ENCODE results near the gene ZNF25. TPM values are rescaled to one million over a fixed set of nuclear protein-coding genes. Genes with fewer than 3 reads are reported as not detected.
"Not testable (repeated sequence)": the region's sequence is repeated elsewhere in the genome, so short reads cannot be mapped to it uniquely, and the experiment has no call there.

Gene ZNF25
- total RNA-seq, result 8.7 and 11.3 TPM in 2 replicates

DNA sequence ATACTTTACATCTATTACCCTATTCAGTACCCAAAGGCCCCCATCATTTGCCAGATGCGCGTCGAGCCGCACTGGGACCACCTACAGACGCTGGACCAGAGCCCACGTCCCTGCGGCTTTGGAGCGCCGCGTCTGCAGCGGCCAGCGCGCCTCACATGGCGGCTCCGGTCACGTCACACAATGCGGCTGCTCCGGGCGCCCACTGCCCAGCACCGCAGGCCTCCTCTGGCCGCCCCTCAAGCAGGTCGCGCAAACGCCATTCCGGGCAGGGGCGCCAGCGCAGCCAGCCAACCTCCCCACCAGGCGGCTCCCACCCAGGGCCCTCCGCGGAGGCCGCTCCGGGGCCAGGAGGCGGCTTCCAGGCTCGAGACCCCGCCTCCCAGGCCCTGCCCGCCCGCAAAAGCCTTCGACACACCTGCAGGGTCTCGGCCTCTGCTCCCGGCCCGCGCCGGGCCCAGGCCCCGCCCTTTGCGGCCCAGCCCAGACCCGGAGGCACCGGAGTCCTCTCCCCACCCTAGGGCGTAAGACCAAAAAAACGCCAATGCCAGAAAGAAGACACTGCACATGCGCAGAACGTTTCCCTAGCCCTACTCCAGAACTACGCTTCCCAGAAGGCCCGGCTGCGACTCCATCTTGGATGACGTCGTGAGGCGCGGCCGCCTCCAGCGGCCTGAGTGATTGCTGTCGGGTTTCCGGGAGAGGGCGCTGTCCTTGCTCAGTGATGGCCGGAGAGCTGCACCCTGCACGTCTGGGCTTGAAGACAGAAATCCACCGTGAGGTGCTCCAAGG is at the start of gene ZNF25:
Gene ZNF25, minus strand, starts transcription at position 557 of the 789 bp plus-strand sequence. CDS start 4,925 bp downstream, outside the sequence.
- peak; percentile 97 for DNase-seq (ENCODE audit: low read depth)

DNA sequence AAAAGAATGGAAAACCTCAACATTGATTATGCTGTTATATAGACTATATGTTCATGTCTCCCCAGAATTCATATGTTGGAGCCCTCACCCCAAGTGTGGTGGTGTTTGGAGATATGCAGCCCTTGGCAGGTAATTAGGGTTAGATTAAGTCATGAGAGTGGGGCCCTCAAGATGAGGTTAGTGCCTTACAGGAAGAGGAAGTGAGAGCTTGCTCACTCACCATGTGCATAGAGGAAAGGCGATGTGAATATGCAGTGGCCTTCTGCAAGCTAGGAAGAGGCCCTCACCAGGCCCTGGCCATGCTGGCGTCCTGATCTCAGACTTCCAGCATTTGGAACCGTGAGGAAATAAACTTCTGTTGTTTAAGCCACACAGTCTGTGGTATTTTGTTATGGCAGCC is 48.8 kb upstream of the ZNF25 start:
- DNase-seq (ENCODE audit: low read depth), result no peak

DNA sequence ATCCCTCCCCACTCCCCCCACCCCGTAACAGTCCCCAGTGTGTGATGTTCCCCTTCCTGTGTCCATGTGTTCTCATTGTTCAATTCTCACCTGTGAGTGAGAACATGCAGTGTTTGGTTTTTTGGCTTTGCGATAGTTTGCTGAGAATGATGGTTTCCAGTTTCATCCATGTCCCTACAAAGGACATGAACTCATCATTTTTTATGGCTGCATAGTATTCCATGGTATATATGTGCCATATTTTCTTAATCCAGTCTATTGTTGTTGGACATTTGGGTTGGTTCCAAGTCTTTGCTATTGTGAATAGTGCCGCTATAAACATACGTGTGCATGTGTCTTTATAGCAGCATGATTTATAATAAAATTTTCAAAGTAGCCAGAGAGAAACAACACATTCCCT is 42.7 kb upstream of the ZNF25 start:
- not testable (repeated sequence) for DNase-seq (ENCODE audit: low read depth)

DNA sequence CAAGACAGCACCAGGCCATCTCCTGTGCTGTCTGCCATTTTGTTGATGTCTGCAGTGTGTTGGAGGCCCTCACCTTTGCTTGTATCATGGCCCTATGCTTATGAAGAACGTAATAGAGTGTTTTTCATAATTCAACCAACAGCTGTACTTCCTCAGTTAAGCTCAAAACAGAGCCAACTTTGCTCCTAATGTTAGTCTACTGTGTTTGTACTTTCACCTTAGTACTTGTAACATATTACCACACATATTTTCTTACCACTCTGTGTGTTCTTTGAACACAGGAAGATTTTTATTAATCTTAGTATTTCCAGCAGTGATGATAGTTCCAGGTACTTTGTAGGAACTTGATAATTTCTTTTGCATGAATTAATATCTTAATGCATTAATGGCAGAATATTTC is 39.9 kb upstream of the ZNF25 start:
- DNase-seq (ENCODE audit: low read depth), result no peak

DNA sequence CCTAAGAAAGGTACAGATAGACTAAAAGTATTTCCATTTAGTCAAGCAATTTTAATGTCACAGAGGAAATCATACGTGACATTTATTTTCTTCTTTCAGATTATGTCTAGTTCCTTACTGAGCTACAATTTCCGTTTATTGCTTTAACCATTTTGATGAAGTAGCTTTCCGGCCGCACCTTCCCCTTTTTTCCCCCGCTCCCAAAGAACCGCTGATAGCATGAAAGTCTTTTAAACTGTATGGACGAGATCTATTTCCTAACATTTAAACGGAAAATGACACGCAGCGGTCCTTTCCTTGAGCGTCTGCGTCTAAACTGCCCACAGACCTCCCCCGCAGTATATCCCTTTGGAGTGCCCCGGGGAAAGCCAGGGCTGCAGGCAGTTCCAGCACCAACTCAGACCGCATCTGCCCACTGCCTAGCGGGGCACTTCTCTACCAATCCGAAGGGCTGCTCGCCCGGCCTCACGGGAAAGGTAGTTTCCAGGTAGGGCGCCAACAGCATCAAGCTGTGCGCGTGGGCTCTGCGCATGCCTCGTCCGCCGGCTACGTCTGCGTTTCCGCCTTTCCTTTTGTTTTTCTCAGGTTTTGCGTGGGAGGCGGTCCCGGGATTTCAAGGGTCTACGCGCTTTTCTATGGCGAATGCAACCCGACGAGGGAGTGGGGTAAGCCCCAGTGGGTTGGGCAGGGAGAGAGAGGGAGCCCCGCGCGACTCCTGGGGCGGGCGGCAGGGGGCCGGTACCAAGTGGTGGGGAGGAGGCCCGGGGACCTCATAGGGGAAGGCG is 33.9 kb upstream of the ZNF25 start, which contains the start of gene ZNF33A:
Gene ZNF33A, plus strand, starts transcription at position 557 of the 785 bp plus-strand sequence. CDS start 1,667 bp downstream, outside the sequence.
- peak; percentile 92 for DNase-seq (ENCODE audit: low read depth)

DNA sequence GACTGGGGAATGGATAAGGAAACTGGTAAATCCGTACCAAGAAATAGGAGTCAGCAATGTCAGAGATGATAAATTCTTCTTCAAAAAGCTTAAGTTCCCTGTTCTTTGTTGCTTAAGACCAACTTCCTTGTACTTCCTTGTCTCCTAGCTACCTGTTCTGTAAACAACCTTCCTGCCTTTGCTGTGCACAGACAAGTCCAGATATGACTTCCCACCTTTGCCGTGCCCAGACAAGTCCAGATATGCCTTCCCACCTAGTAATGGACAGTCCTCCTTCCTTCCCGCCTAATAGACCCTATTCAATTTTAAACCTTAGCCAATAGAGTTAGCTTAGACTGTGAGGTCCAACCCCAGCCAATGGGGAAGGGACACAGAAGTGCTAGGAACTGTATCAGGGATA is 31.5 kb upstream of the ZNF25 start:
- DNase-seq (ENCODE audit: low read depth), result no peak

DNA sequence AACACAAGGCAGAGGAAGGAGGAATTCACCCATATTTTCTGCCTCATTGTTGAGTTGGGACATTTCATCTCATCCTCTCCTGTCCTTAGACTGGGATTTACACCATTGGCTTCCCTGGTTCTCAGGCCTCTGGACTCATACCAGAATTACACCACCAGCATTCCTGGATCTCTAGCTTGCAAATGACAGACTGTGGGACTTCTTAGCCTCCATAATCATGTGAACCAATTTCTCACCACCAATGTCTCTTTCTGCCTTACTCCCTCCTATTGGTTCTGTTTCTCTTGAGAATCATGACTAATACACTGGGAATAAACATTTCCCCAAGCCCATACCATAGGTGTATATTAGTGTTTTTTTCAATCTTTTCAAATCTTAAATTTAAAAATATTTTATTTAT is 31.1 kb upstream of the ZNF25 start:
- no peak for DNase-seq (ENCODE audit: low read depth)

DNA sequence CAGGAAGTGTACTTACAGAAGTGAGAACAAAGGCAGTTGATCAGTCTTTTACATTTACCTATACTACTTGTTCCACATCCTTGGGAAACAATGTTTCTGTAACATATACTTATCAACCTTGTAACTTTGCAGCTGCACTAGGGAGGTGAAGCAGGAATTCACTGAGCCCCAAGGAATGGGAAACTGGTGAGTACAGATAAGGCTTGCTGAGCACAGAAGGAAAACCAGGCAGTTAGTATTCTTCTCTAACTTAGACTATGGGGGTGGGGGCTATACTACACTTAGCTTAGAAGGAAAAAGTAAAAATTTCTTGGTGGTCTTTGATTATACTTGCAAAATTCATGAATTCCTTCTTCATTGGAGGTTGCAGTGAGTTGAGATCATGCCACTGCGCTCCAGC is 27.1 kb upstream of the ZNF25 start:
- DNase-seq (ENCODE audit: low read depth), result no peak

DNA sequence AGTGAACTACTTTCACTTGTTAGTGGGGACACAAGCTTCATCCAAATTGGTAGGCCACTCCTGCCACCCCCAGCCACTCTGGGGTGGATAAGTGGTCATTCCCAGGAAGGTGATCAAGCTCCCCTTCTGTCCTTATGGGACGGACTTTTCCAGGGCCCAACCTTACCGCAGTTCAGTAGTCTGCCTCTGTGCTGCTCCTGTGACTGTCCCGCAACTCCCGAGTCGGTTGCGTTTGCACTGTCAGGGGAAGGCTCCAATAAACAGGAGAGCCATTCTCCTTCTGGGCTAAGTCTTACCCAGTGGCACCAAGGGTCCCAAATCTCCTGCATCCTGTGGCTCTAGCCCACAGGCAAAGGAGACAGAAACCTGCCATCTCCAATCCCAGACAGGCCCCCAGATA is 26.6 kb upstream of the ZNF25 start:
- no peak for DNase-seq (ENCODE audit: low read depth)

DNA sequence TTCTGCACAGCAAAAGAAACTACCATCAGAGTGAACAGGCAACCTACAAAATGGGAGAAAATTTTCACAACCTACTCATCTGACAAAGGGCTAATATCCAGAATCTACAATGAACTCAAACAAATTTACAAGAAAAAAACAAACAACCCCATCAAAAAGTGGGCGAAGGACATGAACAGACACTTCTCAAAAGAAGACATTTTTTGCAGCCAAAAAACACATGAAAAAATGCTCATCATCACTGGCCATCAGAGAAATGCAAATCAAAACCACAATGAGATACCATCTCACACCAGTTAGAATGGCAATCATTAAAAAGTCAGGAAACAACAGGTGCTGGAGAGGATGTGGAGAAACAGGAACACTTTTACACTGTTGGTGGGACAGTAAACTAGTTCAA is 24.0 kb upstream of the ZNF25 start:
- DNase-seq (ENCODE audit: low read depth), result not testable (repeated sequence)

DNA sequence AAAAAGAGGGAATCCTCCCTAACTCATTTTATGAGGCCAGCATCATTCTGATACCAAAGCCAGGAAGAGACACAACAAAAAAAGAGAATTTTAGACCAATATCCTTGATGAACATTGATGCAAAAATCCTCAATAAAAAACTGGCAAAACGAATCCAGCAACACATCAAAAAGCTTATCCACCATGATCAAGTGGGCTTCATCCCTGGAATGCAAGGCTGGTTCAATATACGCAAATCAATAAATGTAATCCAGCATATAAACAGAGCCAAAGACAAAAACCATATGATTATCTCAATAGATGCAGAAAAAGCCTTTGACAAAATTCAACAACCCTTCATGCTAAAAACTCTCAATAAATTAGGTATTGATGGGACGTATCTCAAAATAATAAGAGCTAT is 22.5 kb upstream of the ZNF25 start:
- not testable (repeated sequence) for DNase-seq (ENCODE audit: low read depth)

DNA sequence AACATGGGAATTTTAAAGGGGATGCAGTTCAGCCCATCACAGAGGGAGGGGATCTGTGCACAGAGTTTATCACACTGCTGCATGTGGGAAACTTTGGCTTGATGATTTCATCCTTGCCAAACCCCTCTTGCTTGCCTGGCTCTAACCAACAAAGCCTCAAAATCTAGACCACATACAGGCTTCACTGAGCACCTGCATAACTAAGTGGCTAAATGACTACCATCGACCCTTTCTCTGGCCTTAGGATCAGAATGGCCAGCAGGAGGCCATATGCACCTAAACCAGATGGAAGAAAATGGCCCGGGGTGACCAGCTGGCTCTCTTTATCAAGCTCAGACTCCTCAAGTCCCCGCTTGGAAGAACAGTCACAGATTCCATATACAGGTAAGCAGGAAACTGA is 15.6 kb upstream of the ZNF25 start:
- DNase-seq (ENCODE audit: low read depth), result peak; percentile 13

DNA sequence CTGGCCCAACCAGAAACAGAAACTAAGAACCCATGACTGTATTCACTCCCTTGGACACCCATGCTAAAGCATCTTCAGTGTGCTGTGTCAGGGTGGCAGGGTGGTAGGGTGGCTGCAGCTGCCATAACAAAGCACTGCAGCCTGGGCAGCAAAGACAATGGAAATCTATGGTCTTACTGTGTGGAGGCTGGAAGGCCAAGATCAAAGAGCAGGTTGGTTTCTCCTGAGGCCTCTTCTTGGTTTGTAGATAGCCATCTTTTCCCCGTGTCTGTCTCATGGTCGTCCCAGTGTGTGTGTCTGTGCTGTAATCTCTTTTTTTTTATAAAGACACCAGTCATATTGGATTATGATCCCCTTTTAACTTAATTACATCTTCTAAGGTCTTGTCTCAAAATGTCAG is 15.2 kb upstream of the ZNF25 start:
- DNase-seq (ENCODE audit: low read depth), result no peak

DNA sequence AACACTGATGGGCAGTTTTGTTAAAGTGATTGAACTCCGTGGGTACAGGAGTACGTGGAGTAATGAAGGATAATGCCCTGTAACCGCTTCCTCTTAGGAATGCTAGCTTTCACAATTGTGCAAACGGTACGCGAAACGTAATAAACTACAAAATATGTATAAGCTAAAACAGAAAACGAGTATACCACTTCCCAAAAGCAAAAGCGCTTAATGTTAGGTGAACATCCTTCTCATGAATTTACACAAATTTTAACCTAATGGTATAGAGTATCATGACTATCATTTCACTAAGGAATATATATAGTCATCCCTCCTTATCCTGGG is 395 bp upstream of the ZNF25 start:
- no peak for DNase-seq (ENCODE audit: low read depth)

DNA sequence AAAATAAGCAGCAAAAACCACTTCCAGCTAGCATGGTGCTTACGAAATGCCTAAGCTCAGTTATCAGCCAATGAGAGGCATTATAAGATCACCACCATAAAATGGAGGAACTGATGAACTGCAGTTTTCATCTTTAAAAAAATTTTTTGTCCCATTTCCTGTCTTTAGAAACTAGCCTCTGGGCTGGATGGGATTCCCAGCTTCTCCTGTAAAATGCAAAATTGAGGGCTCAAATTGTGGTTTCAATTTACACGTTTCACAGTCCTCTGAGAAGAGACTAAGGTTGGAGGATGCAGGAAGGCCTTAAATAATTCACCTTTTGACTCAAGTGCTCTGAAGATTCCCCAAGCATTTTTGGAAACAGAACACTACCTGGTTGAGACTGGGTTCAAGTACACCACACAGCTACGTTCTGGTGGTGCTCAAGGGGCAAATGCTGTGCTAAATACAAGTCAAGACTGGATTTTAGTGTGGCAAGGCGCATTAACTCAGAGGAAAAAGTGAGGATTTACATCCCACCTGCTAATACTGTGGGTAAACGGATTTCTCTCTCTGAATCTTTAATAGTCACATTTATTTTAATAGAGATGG is 951 bp downstream of the ZNF25 start:
- peak; percentile 16 for DNase-seq (ENCODE audit: low read depth)

DNA sequence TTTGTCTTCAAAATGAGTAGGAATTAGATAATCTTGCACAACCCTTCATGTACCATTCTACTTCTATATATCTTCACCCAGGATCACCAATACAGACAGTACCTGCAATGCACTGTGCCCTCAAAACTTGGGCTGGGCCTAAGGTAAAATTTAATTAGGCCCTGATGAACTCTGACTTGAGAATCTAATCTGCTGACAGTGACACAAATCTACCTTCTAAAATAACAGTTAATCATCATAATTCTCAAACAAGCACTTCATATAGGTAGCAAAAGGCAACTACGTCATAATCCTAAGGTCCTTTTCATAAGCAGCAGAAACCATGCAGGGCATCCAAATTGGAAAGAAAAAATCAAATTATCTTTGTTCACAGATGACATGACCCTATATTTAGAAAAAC is 4.1 kb downstream of the ZNF25 start:
- no peak for DNase-seq (ENCODE audit: low read depth)

DNA sequence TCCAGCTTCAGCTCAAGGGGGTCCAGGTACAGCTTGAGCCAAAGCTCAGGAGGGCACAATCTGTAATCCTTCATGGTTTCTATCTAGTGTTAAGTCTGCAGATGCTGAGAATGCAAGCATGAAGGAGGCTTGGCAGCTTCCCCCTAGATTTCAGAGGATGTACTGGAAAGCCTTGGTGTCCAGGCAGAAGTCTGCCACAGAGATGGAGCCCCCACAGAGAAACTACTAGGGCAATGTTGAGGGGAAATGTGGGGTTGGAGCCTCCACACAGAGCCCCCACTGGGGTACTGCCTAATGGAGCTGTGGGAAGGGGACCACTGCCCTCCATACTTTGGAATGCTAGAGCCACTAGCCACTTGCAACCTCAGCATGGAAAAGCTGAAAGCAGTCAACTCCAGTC is 11.4 kb downstream of the ZNF25 start:
- DNase-seq (ENCODE audit: low read depth), result no peak

DNA sequence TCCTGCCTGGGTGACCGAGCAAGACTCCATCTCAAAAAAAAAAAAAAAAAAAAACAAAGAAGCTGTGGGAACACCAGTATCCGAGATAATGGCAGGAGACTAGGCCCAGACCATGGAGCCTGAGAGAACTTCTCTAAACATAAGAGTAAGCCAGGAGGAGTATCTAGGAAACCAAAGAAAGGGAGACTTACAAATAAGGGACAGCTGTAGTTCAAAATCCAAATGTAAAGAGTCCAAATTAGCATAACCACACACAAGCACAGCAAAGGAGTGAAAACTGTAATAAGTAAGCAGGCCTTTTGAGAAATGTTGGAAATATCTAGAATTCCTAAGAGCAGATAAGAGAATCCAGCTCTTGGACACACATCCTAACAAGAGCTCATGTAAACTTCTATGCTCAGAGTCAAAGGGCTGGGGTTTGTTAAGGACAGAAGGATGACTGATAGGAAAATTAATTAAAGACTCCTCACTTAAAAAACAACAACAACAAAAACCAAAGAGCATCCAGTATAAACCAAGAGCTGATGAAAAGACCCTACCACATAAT is 15.8 kb downstream of the ZNF25 start:
- DNase-seq (ENCODE audit: low read depth), result no peak

DNA sequence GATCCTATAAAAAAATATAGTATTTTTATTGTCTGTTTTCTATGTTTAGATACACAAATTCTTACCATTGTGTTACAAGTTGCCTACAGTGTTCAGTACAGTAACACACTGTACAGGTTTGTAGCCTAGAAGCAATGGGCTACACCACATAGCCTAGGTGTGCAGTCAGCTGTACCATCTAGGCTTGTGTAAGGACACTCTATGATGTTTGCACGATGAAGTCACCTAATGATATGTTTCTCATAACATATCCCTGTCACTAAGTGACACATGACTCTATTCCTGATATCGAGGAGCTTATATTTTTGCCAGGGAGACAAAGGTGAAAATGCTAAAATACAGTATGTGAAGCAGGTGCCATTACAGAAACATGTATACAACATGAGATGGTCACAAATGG is 18.6 kb downstream of the ZNF25 start:
- no peak for DNase-seq (ENCODE audit: low read depth)

DNA sequence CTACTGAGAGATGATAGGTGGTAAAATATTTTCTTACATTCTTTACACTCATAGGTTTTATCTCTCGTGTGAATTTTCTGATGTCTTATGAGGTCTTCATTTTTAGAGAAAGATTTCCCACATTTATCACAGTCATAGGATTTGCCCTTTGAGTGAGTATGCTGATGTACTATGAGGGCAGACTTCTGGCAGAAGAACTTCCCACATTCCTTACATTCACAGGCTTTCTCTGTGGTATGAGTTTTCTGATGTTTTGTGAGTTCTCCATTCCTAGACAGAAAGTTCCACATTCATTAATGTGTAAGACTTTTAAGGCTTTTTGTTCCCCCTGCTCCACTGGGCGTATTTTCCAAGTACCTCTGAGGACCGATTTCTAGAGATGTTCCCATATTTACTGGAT is 23.5 kb downstream of the ZNF25 start:
- peak; percentile 60 for DNase-seq (ENCODE audit: low read depth)

DNA sequence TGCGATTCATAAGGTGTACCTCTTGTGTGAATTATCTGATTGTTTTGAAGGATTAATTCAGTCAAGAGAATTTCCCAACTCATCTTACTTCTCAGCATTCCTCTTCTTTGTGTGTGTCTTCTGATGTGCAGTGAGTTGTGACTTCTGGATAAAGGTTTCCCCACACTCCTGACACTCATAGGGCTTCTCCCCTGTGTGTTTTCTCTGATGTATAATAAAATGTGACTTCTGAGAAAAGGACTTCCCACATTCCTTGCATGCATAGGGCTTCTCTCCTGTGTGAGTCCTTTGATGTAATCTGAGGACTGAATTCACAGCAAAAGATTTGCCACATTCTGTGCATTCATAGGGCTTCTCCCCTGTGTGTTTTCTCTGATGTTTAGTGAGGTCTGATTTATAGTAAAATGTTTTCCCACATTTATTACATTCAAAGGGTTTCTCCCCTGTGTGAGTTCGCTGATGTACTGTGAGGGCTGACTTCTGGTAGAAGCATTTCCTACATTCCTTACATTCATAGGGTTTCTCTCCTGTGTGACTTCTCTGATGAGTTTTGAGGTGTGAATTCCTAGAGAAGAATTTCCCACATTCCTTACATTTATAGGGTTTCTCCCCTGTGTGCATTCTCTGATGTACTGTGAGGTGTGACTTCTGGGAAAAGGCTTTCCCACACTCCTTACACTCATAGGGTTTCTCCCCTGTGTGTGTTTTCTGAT is 24.2 kb downstream of the ZNF25 start:
- DNase-seq (ENCODE audit: low read depth), result peak; percentile 95

DNA sequence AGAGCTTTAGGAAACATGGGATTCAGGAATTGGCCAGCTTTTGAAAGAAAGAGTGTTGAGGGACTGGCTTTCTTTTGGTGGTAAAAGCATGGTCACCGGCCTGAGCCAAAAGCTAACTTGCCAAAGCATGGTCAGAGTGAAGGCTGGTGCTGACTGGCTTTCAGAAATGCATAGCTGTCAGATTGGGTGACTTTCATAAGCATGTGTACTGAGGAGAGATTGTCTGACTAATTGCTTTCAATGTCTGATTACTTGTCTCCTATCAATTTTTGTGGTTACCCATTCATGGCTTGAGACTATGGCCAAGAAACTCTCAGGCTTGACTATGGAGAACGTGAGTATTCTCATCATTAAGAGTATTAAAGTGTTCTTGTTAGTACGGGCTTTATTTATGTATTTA is 28.2 kb downstream of the ZNF25 start:
- DNase-seq (ENCODE audit: low read depth), result peak; percentile 54
